GM23338 (cell line): ENCODE results near the gene C17orf50. TPM values are rescaled to one million over a fixed set of nuclear protein-coding genes. Genes with fewer than 3 reads are reported as not detected.

Experiments used
- ATAC-seq: fragments of 200-7000 bp; cut with Tn5 transposase; 3 replicates; pipeline ENCODE4 v1.9.1; 2020
- DNase-seq: peaks from one replicate; pipeline ENCODE4 v3.0.0-alpha.2; 2015; ENCODE audit warnings: low spot score
- H2AFZ ChIP-seq: fragments of 200-600 bp; sonication (generic); 2 replicates; pipeline ENCODE4 v1.8.0; 2016; ENCODE audit warnings: antibody characterized with exemption, mild to moderate bottlenecking, moderate library complexity
- H3F3A ChIP-seq: fragments of 200-600 bp; sonication (generic); replicated peaks from 2 replicates; pipeline ENCODE4 v1.8.0; 2017; ENCODE audit warnings: antibody characterized with exemption, mixed run types, low read depth
- H3K27ac ChIP-seq: fragments of 200-600 bp; sonication (generic); 2 replicates; pipeline ENCODE4 v1.6.1; 2016; ENCODE audit warnings: low read depth
- H3K27me3 ChIP-seq: fragments of 200-600 bp; sonication (generic); 2 replicates; pipeline ENCODE4 v1.8.0; 2016; ENCODE audit warnings: mild to moderate bottlenecking, mixed run types, moderate library complexity; ENCODE audit not compliant: insufficient read depth
- H3K36me3 ChIP-seq: fragments of 200-600 bp; sonication (generic); 2 replicates; pipeline ENCODE4 v1.8.0; 2016; ENCODE audit warnings: mild to moderate bottlenecking; ENCODE audit not compliant: insufficient read depth
- H3K4me1 ChIP-seq: fragments of 200-600 bp; sonication (generic); 2 replicates; pipeline ENCODE4 v1.8.0; 2016; ENCODE audit warnings: mild to moderate bottlenecking, moderate library complexity; ENCODE audit not compliant: insufficient read depth
- H3K4me2 ChIP-seq: fragments of 200-600 bp; sonication (generic); 2 replicates; pipeline ENCODE4 v1.7.1; 2017; ENCODE audit warnings: mixed run types
- H3K4me3 ChIP-seq: fragments of 200-600 bp; sonication (generic); 2 replicates; pipeline ENCODE4 v1.6.1; 2016; ENCODE audit warnings: mixed run types
- H3K79me2 ChIP-seq: fragments of 200-600 bp; sonication (generic); replicated peaks from 2 replicates; pipeline ENCODE4 v1.8.0; 2017; ENCODE audit warnings: mild to moderate bottlenecking; ENCODE audit not compliant: insufficient read depth
- H3K9me2 ChIP-seq: fragments of 200-600 bp; sonication (generic); 2 replicates; pipeline ENCODE4 v1.8.0; 2017; ENCODE audit not compliant: insufficient read depth
- H4K20me1 ChIP-seq: fragments of 200-600 bp; sonication (generic); replicated peaks from 2 replicates; pipeline ENCODE4 v1.8.0; 2017; ENCODE audit warnings: mild to moderate bottlenecking; ENCODE audit not compliant: insufficient read depth
- H3K27ac Mint-ChIP-seq: 2 replicates; pipeline ENCODE4 v1.8.0; 2020; ENCODE audit warnings: inconsistent platforms, mild to moderate bottlenecking, moderate library complexity, mixed read lengths
- H3K27me3 Mint-ChIP-seq: 3 replicates; pipeline ENCODE4 v1.8.0; 2022; ENCODE audit warnings: low read depth, mild to moderate bottlenecking, moderate library complexity, mixed read lengths, inconsistent platforms; ENCODE audit not compliant: insufficient read depth, poor library complexity
- H3K36me3 Mint-ChIP-seq: 3 replicates; pipeline ENCODE4 v1.8.0; 2021; ENCODE audit warnings: low read depth, mild to moderate bottlenecking, inconsistent platforms, moderate library complexity, mixed read lengths
- H3K4me1 Mint-ChIP-seq: 3 replicates; pipeline ENCODE4 v1.8.0; 2020; ENCODE audit warnings: mild to moderate bottlenecking, inconsistent platforms, mixed read lengths
- H3K4me3 Mint-ChIP-seq: 3 replicates; pipeline ENCODE4 v1.8.0; 2021; ENCODE audit warnings: moderate library complexity, mild to moderate bottlenecking, inconsistent platforms, mixed read lengths
- H3K9me3 Mint-ChIP-seq: 3 replicates; pipeline ENCODE4 v1.8.0; 2020; ENCODE audit warnings: moderate library complexity, mild to moderate bottlenecking, inconsistent platforms, mixed read lengths
- CREB1 ChIP-seq: fragments of 250-450 bp; sonication (Bioruptor Pico); IDR thresholded peaks from 2 replicates; pipeline ENCODE4 v1.5.0; 2020; ENCODE audit warnings: low read depth, mild to moderate bottlenecking, moderate library complexity
- ETS1 ChIP-seq: IDR thresholded peaks from 2 replicates; pipeline ENCODE4 v1.6.1; 2016; ENCODE audit warnings: antibody characterized with exemption
- NANOG ChIP-seq: IDR thresholded peaks from 2 replicates; pipeline ENCODE4 v1.6.1; 2016; ENCODE audit warnings: antibody characterized with exemption, borderline replicate concordance
- REST ChIP-seq: IDR thresholded peaks from one replicate; pipeline ENCODE4 v1.6.1; 2018; ENCODE audit warnings: antibody characterized with exemption; ENCODE audit not compliant: unreplicated experiment
- STAT1 ChIP-seq: IDR thresholded peaks from one replicate; pipeline ENCODE4 v1.6.1; 2016; ENCODE audit warnings: antibody characterized with exemption; ENCODE audit not compliant: unreplicated experiment
- ZNF462 ChIP-seq: fragments of 250-450 bp; sonication (Bioruptor Pico); IDR thresholded peaks from 2 replicates; pipeline ENCODE4 v1.5.0; 2020; ENCODE audit warnings: mild to moderate bottlenecking, moderate library complexity
- polyA plus RNA-seq: library from polyadenylated mRNA; unstranded; fragments of >200 nt; fragmentation: Nextera tagmentation; extraction: Ambion mirVana; gene quantifications from 2 replicates; pipeline ENCODE4 v1.2.1, GENCODE V29; 2016
- total RNA-seq: library from RNA; depleted of rRNA; stranded (reverse); fragments of >200 nt; shearing (Covaris generic); gene quantifications from 2 replicates; pipeline ENCODE4 v1.2.3, GENCODE V29; 2014

C17orf50 gene
- total and polyA plus RNA-seq, 2 experiments from 2014 or later, result 0.74 to 1.6 TPM

- TF ChIP-seq ZNF462 (no peak), STAT1 (no peak), REST (no peak), CREB1 (CRISPR knock-in tag) (no peak), NANOG (no peak)
These were observed 39.3 kb downstream of the C17orf50 start (continued) for GRCh38 chr17:35799942-35800341.

- Histone ChIP-seq H2AFZ (0 out of 2 replicates have a peak overlapping the region, but pooled peaks have one; percentile 43), H3K27me3 (peaks cover 19% of the 10 kb centered on the region), H3K79me2 (no peaks in the 10 kb centered on the region), H3K4me1 (no peaks in the 10 kb centered on the region), H3K27ac (no peak overlapping the region), H3K4me2 (no peak overlapping the region), H3K4me3 (no peak overlapping the region), H3F3A (no peaks in the 10 kb centered on the region), H3K9me2 (no peaks in the 10 kb centered on the region), H4K20me1 (no peaks in the 10 kb centered on the region), H3K36me3 (no peaks in the 10 kb centered on the region)
- peaks cover 20% of the 10 kb centered on the region for H3K27me3 Mint-ChIP-seq
- DNase-seq, result no peak
- no peak overlapping the region for H3K4me3 Mint-ChIP-seq
- H3K4me1 Mint-ChIP-seq, result peaks cover under 1% of the 10 kb centered on the region; the same call in 1 of the 3 replicates
- H3K9me3 Mint-ChIP-seq, result no peaks in the 10 kb centered on the region
- H3K36me3 Mint-ChIP-seq, result no peaks in the 10 kb centered on the region; the same call in 2 of the 3 replicates
- H3K27ac Mint-ChIP-seq, result no peak overlapping the region
- ATAC-seq, result no peak
- TF ChIP-seq ETS1, result no peak
These were observed 41.0 kb downstream of the C17orf50 start for GRCh38 chr17:35801583-35802224.
